LHCN-M2 (cell line): ENCODE data around the gene IMMP2L. TPM values are rescaled to one million over a fixed set of nuclear protein-coding genes. Genes with fewer than 3 reads are reported as not detected.
"Not testable (repeated sequence)": the region's sequence is repeated elsewhere in the genome, so short reads cannot be mapped to it uniquely, and the experiment has no call there.

Experiments used
- DNase-seq: peaks from one replicate; pipeline ENCODE4 v3.0.0-alpha.2; 2012; ENCODE audit warnings: low read depth
- total RNA-seq: library from RNA; depleted of rRNA; stranded (reverse); fragments of >200 nt; gene quantifications from 2 replicates; pipeline ENCODE4 v1.2.3, GENCODE V29; 2014

IMMP2L gene
- total RNA-seq, 1 experiment from 2014 or later = 6.4 TPM

GRCh38 chr7:110940756-110941155 lies 621.5 kb downstream of the IMMP2L start:
- DNase-seq = no peak

GRCh38 chr7:110938165-110938564 lies 624.1 kb downstream of the IMMP2L start:
- DNase-seq = no peak

- DNase-seq = not testable (repeated sequence)
These were observed 625.6 kb downstream of the IMMP2L start for GRCh38 chr7:110936665-110937064.

DNA sequence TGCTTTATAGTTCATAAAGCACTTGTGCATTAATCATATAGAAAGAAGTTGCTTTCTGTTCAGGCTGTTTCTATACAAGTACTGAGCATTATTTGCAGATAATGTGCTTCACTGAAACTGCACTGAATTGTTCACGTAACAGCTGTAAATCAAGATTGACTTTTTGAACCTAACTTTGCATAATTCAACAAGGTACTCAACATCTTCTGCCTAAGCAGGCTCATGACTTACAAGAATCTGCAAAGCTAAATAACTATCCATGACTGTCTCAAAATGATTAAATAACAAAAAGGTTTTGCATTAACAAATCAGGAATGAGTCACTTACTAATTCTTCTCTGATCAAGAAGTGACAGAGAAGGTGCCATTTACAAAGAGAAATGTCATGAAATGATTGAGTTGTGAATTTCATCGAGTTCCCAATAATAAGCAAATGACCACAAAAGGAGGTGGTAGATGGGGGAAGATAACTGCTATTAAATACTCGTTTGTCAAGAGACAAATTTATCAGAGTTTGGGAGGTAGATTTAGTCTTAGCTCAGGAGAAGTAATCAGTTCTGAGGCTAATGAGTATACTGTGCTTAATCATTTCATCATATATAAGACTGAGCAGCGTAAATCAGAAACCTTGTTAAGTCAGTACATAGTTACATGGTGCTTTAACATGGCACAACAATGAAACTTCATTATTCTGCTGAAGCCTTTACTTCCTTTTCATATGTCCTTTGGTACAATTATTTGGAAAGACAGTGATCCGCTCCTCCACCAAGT lies 632.6 kb downstream of the IMMP2L start:
- no peak for DNase-seq

- DNase-seq = peak; percentile 76
These were observed 639.4 kb downstream of the IMMP2L start for GRCh38 chr7:110922906-110923305.

GRCh38 chr7:110921595-110922151 lies 640.6 kb downstream of the IMMP2L start:
- peak; percentile 13 for DNase-seq

GRCh38 chr7:110918949-110919548 lies 643.2 kb downstream of the IMMP2L start:
- no peak for DNase-seq

- DNase-seq = no peak
These were observed 648.0 kb downstream of the IMMP2L start for GRCh38 chr7:110914263-110914662.

DNA sequence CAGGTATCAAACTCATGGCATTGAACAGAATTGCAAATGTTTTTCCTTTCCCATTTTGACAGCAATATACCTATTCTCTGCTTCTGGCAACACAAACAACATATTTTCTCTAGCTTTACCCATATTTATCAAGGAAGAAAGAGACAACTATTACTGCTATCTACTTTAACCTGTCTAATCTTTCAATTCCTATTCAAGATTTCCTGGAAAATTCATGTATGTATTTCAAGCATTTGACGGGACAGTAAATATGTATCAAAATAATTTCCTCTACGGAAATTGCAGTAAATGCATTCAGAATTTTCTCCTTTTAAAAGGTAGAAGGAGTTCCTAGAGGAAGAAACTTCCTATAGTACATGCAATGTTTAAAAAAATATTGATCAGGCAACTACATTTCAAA lies 650.7 kb downstream of the IMMP2L start:
- no peak for DNase-seq

GRCh38 chr7:110909117-110909516 lies 653.2 kb downstream of the IMMP2L start:
- no peak for DNase-seq

GRCh38 chr7:110905773-110906566 lies 656.3 kb downstream of the IMMP2L start:
- DNase-seq = no peak

GRCh38 chr7:110898516-110898915 lies 663.8 kb downstream of the IMMP2L start:
- DNase-seq = no peak

GRCh38 chr7:110897538-110897937 lies 664.8 kb downstream of the IMMP2L start:
- DNase-seq = no peak

GRCh38 chr7:110894111-110894510 lies 668.2 kb downstream of the IMMP2L start:
- no peak for DNase-seq

DNA sequence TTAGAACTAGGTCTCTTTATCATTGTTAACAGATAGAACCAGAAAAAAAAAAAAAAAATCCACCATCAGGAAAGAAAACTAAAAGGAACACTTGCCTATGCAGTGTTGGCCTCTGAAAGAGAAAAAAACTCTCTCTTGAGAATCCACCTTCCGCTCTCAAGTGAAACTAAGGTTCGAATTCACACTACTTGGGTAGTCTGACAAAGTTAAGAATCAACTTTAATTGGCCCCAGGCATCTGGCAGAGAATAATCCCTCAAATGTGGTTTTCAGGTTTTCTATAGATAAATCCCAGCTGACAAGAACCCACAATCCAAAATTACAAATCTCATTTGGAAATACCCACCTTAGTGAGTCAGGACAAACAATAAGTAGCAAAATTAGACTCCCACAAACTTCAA lies 671.1 kb downstream of the IMMP2L start:
- DNase-seq = no peak

GRCh38 chr7:110890101-110890500 lies 672.2 kb downstream of the IMMP2L start:
- no peak for DNase-seq

- DNase-seq = no peak
These were observed 673.0 kb downstream of the IMMP2L start for GRCh38 chr7:110889335-110889734.

DNA sequence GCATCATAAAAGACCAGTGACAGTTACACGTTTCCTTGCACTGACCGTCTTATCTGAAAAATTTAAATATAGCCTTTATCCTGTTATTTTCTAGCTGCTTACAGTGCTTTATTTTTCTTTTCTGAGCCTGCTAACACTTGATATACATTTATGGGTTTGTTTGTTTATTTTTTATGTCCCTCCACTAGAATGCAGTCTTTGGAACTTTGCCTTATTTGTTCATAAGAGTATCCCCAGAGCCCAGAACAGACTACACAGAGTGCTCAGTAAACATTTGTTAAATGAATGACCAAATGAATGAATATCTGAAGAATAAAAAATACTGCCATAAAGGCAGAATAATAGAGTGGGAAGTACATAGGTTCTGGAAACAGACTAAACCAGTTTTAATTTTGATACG lies 673.7 kb downstream of the IMMP2L start:
- DNase-seq = no peak

DNA sequence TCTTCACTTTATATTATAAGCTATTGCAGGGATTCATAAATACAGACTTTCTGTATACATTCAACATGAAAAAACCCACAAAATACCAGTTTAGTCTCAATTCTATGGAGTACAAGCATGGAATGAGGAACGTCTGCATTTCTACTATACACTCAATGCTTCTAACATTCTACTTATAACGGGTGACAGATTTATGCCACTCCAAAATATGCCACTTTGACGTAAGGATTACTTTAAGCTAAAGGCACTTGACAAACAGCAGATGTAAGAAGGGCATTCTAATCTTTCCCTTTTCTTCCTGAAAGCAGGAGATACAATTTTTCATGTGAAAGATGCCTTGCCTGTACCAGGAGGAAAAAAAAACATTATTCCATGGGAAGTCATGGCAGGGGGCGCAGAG lies 676.8 kb downstream of the IMMP2L start:
- DNase-seq = no peak

DNA sequence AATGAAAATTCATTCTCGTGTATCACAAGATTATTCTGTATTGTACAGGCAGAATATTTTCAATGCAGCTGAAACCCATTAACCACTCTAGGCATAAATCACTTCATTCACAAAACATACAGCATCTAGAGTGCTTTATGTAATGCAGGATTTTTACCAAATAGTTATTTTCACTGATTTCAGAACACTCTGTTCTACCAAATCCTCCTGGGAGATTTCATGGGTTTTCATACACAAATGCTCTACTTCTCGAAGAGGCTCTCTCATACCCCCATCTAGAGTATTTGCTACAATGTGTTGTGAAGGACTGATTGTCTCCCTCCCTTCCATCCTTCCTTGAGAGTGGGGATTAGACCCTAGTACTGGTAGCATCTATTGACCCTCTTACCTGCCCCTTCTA lies 680.6 kb downstream of the IMMP2L start:
- peak; percentile 1 for DNase-seq

DNA sequence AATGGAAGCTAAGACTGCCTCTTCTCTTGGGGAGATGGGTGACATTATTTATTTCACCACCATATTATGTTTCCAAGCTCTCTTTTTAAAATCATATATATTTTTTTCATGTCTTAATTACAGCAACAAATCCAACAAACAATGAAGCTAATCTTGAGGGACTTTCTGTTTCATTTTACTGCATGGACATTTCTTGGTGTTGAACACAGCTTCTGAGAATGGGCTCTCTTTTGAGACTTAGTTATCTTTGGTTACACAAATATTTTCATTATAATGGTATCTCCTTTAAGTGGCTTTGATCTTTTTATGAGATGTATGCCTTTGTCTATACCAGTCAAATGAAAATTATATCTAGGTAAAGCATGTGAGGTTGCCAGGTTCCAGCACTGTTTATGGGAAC lies 681.3 kb downstream of the IMMP2L start:
- DNase-seq = no peak

DNA sequence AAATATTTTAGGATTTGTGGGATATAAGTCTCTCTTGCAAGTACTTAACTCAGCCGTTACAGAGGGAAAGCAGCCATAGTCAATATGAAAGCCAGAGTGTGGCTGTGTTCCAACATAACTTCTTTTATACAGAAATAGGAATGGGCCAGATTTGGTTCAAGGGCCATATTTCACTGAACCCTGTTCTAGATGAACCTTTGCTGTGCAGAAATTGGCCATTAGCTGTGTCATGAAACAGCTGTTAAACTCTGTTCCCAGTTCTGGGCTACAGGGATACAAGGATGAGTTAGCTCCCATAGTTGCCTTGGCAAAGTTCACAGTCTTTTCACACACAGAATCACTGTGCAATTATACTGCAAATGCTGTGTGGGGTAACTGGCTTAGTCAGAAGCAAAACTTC lies 685.3 kb downstream of the IMMP2L start:
- DNase-seq = peak; percentile 6
